Body of pancreas (tissue), 4 donors: ENCODE results near the gene NLGN1.

Experiments used
- POLR2A ChIP-seq, 3 donors: fragments of 450-650 bp; IDR thresholded peaks; one replicate each; pipeline ENCODE4 v1.6.1; 2016; ENCODE audit warnings: antibody characterized with exemption in 3 of 3, mild to moderate bottlenecking in 2 of 3
- TF ChIP-seq, protein P1 (sequence below), 7 experiments: fragments of 450-650 bp in 4 of 7; fragments of 200-600 bp in 3 of 7; sonication (generic) in 3 of 7; IDR thresholded peaks; one replicate each; pipeline ENCODE4 v1.5.1; 2016 to 2019; ENCODE audit warnings: antibody characterized with exemption in 7 of 7

DNA sequence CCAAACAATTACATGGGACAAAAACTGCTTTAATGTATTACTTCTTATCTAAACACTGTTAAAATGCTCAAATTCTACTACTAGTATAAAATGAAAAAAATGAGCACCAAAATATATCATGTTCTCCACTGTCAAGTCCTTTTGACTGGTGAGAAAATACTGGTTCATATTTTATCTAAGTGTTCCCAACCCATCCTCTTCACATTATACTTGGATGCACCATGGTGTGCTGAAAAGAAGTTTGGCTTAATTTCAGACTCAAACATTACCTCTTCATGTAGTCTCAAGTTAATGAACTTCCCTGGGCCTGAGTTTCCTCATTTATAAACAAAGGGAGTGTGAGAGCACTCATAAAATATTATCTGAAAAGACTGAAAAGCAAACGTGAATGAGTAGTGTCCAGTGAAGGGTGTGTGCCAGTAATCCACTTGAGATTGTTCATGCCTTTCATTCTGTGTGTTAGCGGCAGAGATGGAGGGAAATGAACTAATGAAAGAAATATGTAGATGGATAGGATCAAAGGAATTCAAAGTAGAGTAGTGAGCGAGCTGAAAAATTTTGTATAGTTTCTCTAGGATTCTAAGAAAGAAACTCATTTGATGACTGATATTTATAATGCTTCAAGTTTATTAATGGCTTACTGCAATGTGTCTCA is 263.2 kb downstream of the NLGN1 start:
- TF ChIP-seq, protein P1, sequence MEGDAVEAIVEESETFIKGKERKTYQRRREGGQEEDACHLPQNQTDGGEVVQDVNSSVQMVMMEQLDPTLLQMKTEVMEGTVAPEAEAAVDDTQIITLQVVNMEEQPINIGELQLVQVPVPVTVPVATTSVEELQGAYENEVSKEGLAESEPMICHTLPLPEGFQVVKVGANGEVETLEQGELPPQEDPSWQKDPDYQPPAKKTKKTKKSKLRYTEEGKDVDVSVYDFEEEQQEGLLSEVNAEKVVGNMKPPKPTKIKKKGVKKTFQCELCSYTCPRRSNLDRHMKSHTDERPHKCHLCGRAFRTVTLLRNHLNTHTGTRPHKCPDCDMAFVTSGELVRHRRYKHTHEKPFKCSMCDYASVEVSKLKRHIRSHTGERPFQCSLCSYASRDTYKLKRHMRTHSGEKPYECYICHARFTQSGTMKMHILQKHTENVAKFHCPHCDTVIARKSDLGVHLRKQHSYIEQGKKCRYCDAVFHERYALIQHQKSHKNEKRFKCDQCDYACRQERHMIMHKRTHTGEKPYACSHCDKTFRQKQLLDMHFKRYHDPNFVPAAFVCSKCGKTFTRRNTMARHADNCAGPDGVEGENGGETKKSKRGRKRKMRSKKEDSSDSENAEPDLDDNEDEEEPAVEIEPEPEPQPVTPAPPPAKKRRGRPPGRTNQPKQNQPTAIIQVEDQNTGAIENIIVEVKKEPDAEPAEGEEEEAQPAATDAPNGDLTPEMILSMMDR (IDR thresholded peaks at IDR 0.05) = no peak
- no peak for TF ChIP-seq POLR2A (IDR thresholded peaks at IDR 0.05)
